ENCODE results near the gene ACER3. TPM values are rescaled to one million over a fixed set of nuclear protein-coding genes. Genes with fewer than 3 reads are reported as not detected.

ACER3 gene
- total RNA-seq, 2 donors from 2014 or later = 18.5 to 23.2 TPM

- Mint-ChIP-seq H3K4me1 (no peaks in the 10 kb centered on the region), H3K9me3 (peaks cover under 1% of the 10 kb centered on the region), H3K27me3 (ENCODE audit: insufficient read depth) (peaks cover 8% of the 10 kb centered on the region), H3K4me3 (no peak overlapping the region), H3K27ac (peak overlapping the region; percentile 55), H3K36me3 (ENCODE audit: low read depth) (no peaks in the 10 kb centered on the region)
- Histone ChIP-seq H3K9ac (ENCODE audit: extremely low read depth, low read length, poor library complexity, severe bottlenecking) (no peak overlapping the region), H3K4me1 (ENCODE audit: control insufficient read depth, insufficient read depth, low read length) (no peaks in the 10 kb centered on the region), H3K4me3 (ENCODE audit: low read length) (no peak overlapping the region), H3K27me3 (ENCODE audit: control insufficient read depth, insufficient read depth, low read length, poor library complexity, severe bottlenecking) (no peaks in the 10 kb centered on the region), H3K9me3 (ENCODE audit: control insufficient read depth, low read length) (no peaks in the 10 kb centered on the region), H3K36me3 (ENCODE audit: control insufficient read depth, insufficient read depth, low read length) (no peaks in the 10 kb centered on the region), H3K27ac (ENCODE audit: low read depth, low read length) (no peak overlapping the region)
- WGBS, 2 experiments (ENCODE audit: insufficient coverage in 1 of 2, insufficient read length in 1 of 2) = 94 to 96% methylated on average over 4 to 8 of the region's 8 CpGs
- no peak for TF ChIP-seq CTCF (conservative IDR thresholded peaks at IDR 0.05)
- DNase-seq = peak; percentile 38
Measured at GRCh38 chr11:77072851-77073327, 212.2 kb downstream of the ACER3 start.

GRCh38 chr11:77073328-77074001 lies 212.7 kb downstream of the ACER3 start:
- 82 to 87% methylated on average over 6 to 11 of the region's 11 CpGs for WGBS, 2 experiments (ENCODE audit: insufficient coverage in 1 of 2, insufficient read length in 1 of 2)
- Mint-ChIP-seq H3K4me3 (no peak overlapping the region), H3K36me3 (ENCODE audit: low read depth) (peaks cover 4% of the 10 kb centered on the region), H3K4me1 (no peaks in the 10 kb centered on the region), H3K27ac (peak overlapping the region; percentile 55), H3K9me3 (peaks cover 6% of the 10 kb centered on the region), H3K27me3 (ENCODE audit: insufficient read depth) (peaks cover 7% of the 10 kb centered on the region)
- Histone ChIP-seq H3K27me3 (ENCODE audit: control insufficient read depth, insufficient read depth, low read length, poor library complexity, severe bottlenecking) (no peaks in the 10 kb centered on the region), H3K4me3 (ENCODE audit: low read length) (no peak overlapping the region), H3K27ac (ENCODE audit: low read depth, low read length) (no peak overlapping the region), H3K4me1 (ENCODE audit: control insufficient read depth, insufficient read depth, low read length) (no peaks in the 10 kb centered on the region), H3K9ac (ENCODE audit: extremely low read depth, low read length, poor library complexity, severe bottlenecking) (no peak overlapping the region), H3K36me3 (ENCODE audit: control insufficient read depth, insufficient read depth, low read length) (no peaks in the 10 kb centered on the region), H3K9me3 (ENCODE audit: control insufficient read depth, low read length) (peaks cover 5% of the 10 kb centered on the region)
- no peak for TF ChIP-seq CTCF (conservative IDR thresholded peaks at IDR 0.05)
- DNase-seq = peak; percentile 52

GRCh38 chr11:77074205-77074604 lies 213.5 kb downstream of the ACER3 start:
- Histone ChIP-seq H3K9me3 (ENCODE audit: control insufficient read depth, low read length) (peaks cover 5% of the 10 kb centered on the region), H3K4me1 (ENCODE audit: control insufficient read depth, insufficient read depth, low read length) (no peaks in the 10 kb centered on the region), H3K27me3 (ENCODE audit: control insufficient read depth, insufficient read depth, low read length, poor library complexity, severe bottlenecking) (no peaks in the 10 kb centered on the region), H3K9ac (ENCODE audit: extremely low read depth, low read length, poor library complexity, severe bottlenecking) (no peak overlapping the region), H3K4me3 (ENCODE audit: low read length) (no peak overlapping the region), H3K36me3 (ENCODE audit: control insufficient read depth, insufficient read depth, low read length) (no peaks in the 10 kb centered on the region), H3K27ac (ENCODE audit: low read depth, low read length) (no peak overlapping the region)
- Mint-ChIP-seq H3K4me3 (no peak overlapping the region), H3K9me3 (peaks cover 6% of the 10 kb centered on the region), H3K27ac (no peak overlapping the region), H3K4me1 (no peaks in the 10 kb centered on the region), H3K27me3 (ENCODE audit: insufficient read depth) (peaks cover 3% of the 10 kb centered on the region), H3K36me3 (ENCODE audit: low read depth) (peaks cover 4% of the 10 kb centered on the region)
- DNase-seq = peak; percentile 43
- WGBS, 2 experiments (ENCODE audit: insufficient coverage in 1 of 2, insufficient read length in 1 of 2) = 91% methylated on average over 5 of the region's 5 CpGs; no CpG with 5 or more reads in 1 of the 2 experiments
- TF ChIP-seq CTCF (conservative IDR thresholded peaks at IDR 0.05) = no peak

Measured in endodermal cell (in vitro differentiated cells).